HG03097 (cell line): ENCODE data around the gene KIF6.

Experiments used
- ATAC-seq: cut with Tn5 transposase; IDR thresholded peaks from one replicate; pipeline ENCODE4 v1.9.1; 2021; ENCODE audit not compliant: unreplicated experiment, low FRiP score

Gene KIF6

GRCh38 chr6:39400026-39400425, 325.2 kb downstream of the KIF6 start:
- no peak for ATAC-seq

DNA sequence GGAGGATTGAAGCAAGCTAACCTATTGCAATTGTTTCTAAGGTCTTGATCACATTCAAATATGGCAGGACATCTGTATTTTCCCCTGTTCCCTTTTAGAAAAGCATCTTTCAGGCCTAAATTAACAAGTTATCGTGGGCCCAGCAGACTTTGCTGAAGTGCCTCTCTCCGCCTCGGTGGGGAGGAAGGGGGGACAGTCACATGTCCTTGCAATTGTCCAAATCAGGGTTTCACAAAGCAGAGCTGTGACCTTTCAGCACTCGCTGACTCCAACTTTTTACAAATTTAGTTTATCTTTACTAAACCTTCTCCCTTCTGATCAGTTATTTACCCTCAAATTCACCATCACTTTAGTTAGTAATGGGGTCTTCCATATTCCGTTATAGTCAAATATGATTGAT, 328.4 kb downstream of the KIF6 start:
- ATAC-seq = no peak

GRCh38 chr6:39393075-39393474, 332.1 kb downstream of the KIF6 start:
- ATAC-seq = no peak

- ATAC-seq = no peak
Measured at GRCh38 chr6:39391182-39391581, 334.0 kb downstream of the KIF6 start.

DNA sequence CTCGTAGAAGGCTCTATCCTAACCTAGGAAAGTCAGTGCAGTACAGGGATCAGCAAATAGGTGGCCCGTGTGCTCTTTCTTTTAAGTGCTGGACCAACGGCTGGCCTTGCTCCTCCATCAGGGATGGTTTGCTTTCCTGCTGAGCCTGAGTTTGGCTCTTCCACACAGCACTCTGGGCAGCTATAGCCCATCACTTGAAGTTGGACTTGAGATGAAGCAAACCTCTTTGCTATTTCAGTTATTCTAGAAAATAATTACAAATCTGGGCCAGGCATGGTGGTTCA, 335.8 kb downstream of the KIF6 start:
- ATAC-seq = no peak

DNA sequence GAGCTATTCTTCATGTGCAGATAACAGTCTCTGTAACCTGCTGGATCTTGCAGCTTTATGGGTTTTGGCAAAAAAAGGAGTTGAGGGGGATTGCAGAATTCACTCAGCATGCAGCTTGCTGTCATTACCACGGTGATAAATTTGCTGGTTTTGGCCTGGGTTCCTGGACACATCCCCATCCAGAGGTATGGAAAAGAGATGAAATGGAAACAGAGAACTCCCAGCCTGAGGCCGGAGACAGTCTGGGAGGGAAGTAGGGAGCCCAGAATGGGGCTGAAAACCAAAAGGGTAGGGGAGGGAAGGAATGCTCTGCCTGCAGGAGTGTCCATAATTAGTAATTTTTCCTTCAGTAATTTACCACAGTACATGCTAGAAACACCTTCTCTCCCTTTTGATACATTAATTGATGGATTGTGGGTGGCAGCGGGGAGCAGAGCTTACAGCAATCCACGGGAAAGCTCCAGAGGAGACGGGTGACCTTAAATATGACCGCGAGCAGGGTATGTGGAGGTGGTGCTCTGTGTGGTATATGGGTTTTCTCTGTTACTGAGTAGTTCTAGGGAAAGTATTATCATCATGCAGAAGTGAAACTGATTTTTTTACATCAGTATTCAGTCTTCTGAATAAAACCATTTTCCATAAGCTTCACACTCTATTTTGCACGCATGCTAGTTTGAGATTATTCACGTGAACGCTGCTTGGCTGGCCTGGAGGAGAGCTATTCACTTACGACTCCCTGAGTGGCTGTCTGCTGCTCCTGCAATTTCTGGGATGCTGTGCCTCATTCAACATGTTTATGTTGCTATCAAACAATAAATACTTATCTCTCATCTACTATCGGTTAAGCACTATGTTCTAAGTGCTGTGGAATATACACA, 336.4 kb downstream of the KIF6 start:
- ATAC-seq = no peak

- no peak for ATAC-seq
Measured at GRCh38 chr6:39387785-39388184, 337.4 kb downstream of the KIF6 start.

- no peak for ATAC-seq
Measured at GRCh38 chr6:39386487-39386886, 338.7 kb downstream of the KIF6 start.

- no peak for ATAC-seq
Measured at GRCh38 chr6:39381550-39382140, 343.6 kb downstream of the KIF6 start.

DNA sequence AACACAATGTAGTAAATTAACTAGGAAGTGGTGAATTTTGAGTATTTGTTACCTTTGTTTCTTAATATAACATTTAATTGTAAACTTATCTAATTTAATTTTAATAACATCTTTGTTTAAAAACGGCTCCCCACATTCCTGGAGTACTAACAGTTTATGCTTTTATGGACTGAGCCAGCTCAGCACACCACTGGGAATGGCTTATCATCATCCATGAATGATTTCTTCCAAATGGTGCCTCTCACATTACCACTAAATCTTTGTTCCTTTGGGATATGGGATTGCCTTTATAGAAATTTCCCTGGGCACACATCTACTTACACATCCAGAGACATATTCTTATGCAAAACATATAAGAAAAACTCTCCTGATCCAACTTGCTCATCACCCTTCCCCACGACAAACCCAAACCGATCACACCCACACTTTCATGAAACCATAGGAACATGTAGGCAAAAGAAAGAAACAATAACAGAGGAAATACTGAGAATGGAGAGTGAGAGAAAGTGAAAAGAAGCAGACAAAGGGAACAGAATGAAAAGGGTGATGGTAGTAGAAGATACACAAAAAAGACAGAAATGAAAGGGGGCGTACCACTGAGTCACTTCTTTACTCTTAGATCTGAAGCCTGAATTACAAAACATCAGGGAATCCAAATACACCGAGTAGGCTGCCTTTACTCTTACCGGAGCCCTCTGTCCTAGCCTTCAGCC, 344.2 kb downstream of the KIF6 start:
- ATAC-seq = no peak

GRCh38 chr6:39378960-39379425, 346.2 kb downstream of the KIF6 start:
- no peak for ATAC-seq

DNA sequence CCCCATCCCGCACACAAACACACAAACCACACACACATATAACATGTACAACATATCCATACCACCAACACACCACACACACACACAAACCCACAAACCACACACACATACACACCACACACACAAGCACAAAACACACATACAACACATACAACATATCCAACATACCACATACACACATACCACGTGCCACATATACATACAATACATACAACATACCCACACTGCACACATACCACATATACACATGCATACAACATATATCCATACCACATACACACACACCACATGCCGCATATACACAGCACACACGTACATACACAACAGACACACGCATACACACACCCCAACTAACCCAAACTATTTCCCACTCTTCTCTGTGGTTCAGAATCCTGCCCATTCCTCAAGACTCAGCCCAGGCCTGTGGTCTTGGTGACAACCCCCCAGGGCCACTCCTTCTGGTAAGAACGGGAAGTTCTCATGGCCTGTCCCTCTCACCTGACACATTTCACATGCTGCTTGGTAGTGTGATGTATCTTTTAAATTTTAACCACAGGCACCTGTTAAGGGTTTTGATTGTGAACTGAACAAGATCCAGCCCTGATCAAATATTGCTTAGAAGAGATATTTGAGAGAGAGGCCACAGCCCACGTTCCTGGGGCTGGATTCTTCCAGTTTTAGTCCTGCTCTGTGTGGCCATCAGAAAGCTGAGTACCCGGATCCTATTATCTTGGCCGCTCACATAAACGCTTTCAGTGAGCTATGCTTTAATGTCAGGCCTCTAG, 346.8 kb downstream of the KIF6 start:
- no peak for ATAC-seq

DNA sequence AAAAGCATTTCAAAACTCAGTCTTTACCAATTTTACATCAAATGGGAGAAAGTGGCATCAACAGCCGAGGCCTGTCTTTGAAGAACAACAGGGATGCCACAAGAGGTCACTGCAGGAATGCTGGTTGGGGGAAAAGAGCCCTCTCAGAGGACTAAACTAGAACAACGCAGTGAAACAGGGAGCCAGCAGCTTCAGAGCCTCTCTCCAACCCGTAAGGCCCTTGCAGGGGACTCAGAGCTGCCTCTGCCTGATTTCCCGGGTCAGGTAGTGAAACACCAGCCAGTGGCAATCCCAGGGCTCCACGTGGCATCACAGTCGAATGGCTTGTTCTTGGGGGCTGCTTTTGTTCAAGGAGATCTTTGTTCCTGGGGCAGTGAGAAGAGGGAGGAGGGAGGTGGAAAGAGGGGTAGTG, 347.7 kb downstream of the KIF6 start:
- no peak for ATAC-seq

DNA sequence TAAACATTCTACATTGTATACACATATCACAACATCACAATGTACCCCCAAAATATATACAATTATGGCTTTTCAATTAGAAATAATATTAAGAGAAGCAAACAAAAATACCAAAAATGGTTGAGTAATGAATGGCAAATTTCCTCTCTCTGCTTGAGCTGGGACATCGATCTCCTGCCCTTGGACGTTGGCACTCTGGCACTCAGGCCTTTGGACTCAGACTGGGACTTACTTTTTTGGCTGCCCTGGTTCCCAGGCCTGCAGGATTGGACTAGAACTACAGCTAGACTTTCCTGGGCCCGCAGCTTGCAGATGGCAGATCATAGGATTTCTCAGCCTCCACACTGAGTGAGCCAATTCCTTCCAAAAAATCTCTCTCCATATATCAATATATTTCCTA, 349.8 kb downstream of the KIF6 start:
- ATAC-seq = no peak

DNA sequence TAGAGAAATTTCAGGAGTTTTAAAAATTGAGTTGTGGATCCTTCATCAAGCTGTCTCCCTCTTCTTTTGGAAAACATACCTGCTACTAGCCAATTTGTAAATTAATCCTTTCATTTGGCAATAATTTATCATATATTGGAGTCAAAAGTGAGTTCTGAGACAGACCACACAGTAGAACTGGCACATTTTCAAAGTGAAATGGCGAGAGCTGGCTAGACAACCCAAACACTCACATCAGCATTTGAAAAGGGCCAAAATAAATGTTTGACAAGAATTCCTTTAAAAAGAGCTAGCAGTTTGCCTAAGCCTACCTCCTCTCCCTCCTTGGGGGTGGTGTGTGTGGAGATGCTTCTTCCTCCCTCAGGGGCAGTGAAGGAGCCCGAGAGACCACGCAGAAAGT, 354.8 kb downstream of the KIF6 start:
- no peak for ATAC-seq

DNA sequence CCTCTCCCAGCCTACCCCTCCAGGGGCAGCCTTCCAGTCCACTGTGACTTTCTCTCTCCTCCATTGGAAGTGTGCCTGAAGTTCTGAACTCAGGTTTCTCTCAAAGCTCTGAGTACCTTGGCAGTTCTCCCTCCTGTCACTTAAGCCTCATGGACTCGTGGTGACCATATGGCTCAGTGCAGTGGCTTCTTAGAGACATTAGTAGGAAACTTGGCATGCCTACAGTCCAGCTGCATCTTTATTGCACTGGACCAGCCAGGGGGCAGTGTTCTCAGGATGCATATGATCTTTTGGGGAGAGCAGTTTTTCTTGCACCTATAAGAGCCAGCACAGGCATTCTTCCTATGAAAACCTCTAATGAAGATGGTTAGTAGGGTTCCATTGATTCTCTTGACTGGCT, 355.2 kb downstream of the KIF6 start:
- ATAC-seq = no peak

- no peak for ATAC-seq
Measured at GRCh38 chr6:39367700-39368099, 357.5 kb downstream of the KIF6 start.

- ATAC-seq = no peak
Measured at GRCh38 chr6:39366931-39367618, 358.1 kb downstream of the KIF6 start.

- no peak for ATAC-seq
Measured at GRCh38 chr6:39365281-39366074, 359.7 kb downstream of the KIF6 start.

DNA sequence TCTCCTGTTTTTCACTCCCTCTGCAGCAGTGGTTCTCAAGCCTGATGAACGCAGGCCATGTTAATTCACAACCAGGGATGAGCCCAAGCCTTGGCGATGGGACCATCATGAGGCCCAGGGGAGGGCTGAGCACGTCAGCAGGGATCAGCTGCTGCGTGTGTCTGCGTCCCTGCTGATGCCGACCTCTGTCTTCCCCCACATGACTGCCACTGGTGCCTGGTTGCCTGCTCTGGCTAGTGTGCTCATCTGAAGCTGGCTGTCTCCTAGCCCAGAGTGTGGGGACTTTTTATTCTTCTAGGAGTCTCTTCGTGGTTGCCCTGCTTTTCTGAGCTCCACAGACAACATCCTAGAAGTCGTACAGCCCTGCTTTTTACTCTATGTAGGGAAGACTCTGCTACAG, 361.9 kb downstream of the KIF6 start:
- ATAC-seq = no peak
